Type B pancreatic cell (in vitro differentiated cells): ENCODE data around the gene P2RX3. TPM values are rescaled to one million over a fixed set of nuclear protein-coding genes. Genes with fewer than 3 reads are reported as not detected.

Experiments
- DNase-seq: peaks from one replicate; pipeline ENCODE4 v3.0.0; 2021; ENCODE audit warnings: mixed read lengths; ENCODE audit not compliant: unreplicated experiment; ENCODE audit errors: extremely low spot score
- H3K27ac Mint-ChIP-seq: 2 replicates; pipeline ENCODE4 v1.8.0; 2021; ENCODE audit warnings: mild to moderate bottlenecking, mixed read lengths
- H3K27me3 Mint-ChIP-seq: 2 replicates; pipeline ENCODE4 v1.8.0; 2021; ENCODE audit warnings: mixed read lengths
- H3K36me3 Mint-ChIP-seq: 2 replicates; pipeline ENCODE4 v1.8.0; 2021; ENCODE audit warnings: mixed read lengths
- H3K4me1 Mint-ChIP-seq: one replicate; pipeline ENCODE4 v1.8.0; 2021; ENCODE audit warnings: mixed read lengths; ENCODE audit not compliant: unreplicated experiment
- H3K4me3 Mint-ChIP-seq: 2 replicates; pipeline ENCODE4 v1.8.0; 2021; ENCODE audit warnings: mild to moderate bottlenecking, mixed read lengths
- H3K9me3 Mint-ChIP-seq: 2 replicates; pipeline ENCODE4 v1.8.0; 2021; ENCODE audit warnings: mixed read lengths
- CTCF ChIP-seq: fragments of 200-600 bp; sonication (generic); conservative IDR thresholded peaks from 2 replicates; pipeline ENCODE4 v1.5.0; 2021; ENCODE audit warnings: antibody characterized with exemption, mild to moderate bottlenecking
- total RNA-seq: library from RNA; stranded (reverse); gene quantifications from 2 replicates; pipeline ENCODE4 v1.2.1, GENCODE V29; 2021; ENCODE audit warnings: low replicate concordance

P2RX3 gene
- total RNA-seq, 1 donor from 2014 or later: 4.0 TPM

GRCh38 chr11:57321388-57322255 lies 16.5 kb upstream of the P2RX3 start:
- Mint-ChIP-seq H3K27ac (peak overlapping the region; percentile 96), H3K9me3 (no peaks in the 10 kb centered on the region), H3K4me3 (peak overlapping the region; percentile 95), H3K36me3 (peaks cover 23% of the 10 kb centered on the region), H3K27me3 (no peaks in the 10 kb centered on the region), H3K4me1 (peaks cover 50% of the 10 kb centered on the region)
- TF ChIP-seq CTCF: no peak
- no peak for DNase-seq

- Mint-ChIP-seq H3K9me3 (no peaks in the 10 kb centered on the region), H3K4me3 (peak overlapping the region; percentile 95), H3K36me3 (peaks cover 30% of the 10 kb centered on the region), H3K27ac (peak overlapping the region; percentile 96), H3K27me3 (no peaks in the 10 kb centered on the region), H3K4me1 (peaks cover 53% of the 10 kb centered on the region)
- DNase-seq: no peak
- TF ChIP-seq CTCF: peak; percentile 26
These were observed 15.6 kb upstream of the P2RX3 start for GRCh38 chr11:57322256-57323166.

- no peak for DNase-seq
- peaks cover 49% of the 10 kb centered on the region for H3K4me1 Mint-ChIP-seq
- peak overlapping the region; percentile 95 for H3K4me3 Mint-ChIP-seq
- H3K27ac Mint-ChIP-seq: peak overlapping the region; percentile 96
- no peaks in the 10 kb centered on the region for H3K9me3 Mint-ChIP-seq
- H3K27me3 Mint-ChIP-seq: no peaks in the 10 kb centered on the region
- no peak for TF ChIP-seq CTCF
- peaks cover 29% of the 10 kb centered on the region for H3K36me3 Mint-ChIP-seq
These were observed 14.8 kb upstream of the P2RX3 start for GRCh38 chr11:57323167-57323854.

GRCh38 chr11:57323855-57324153 lies 14.3 kb upstream of the P2RX3 start:
- peaks cover 48% of the 10 kb centered on the region for H3K4me1 Mint-ChIP-seq
- H3K27me3 Mint-ChIP-seq: no peaks in the 10 kb centered on the region

More at GRCh38 chr11:57323855-57324153, 14.3 kb upstream of the P2RX3 start:
- no peak for DNase-seq
- H3K4me3 Mint-ChIP-seq: peak overlapping the region; percentile 95
- TF ChIP-seq CTCF: no peak
- no peaks in the 10 kb centered on the region for H3K9me3 Mint-ChIP-seq
- H3K36me3 Mint-ChIP-seq: peaks cover 31% of the 10 kb centered on the region
- peak overlapping the region; percentile 96 for H3K27ac Mint-ChIP-seq
